SU-DHL-6 (cell line): Measurements from ENCODE around the gene GMCL1.

Experiments used
- EZH2phosphoT487 ChIP-seq: fragments of 200-600 bp; sonication (generic), shearing (Covaris generic); conservative IDR thresholded peaks from 2 replicates; pipeline ENCODE4 v1.6.1; 2018; ENCODE audit warnings: mild to moderate bottlenecking, antibody characterized with exemption, low read length, moderate library complexity, mixed read lengths
- TF ChIP-seq, protein P1 (sequence below): fragments of 200-600 bp; sonication (generic); IDR thresholded peaks from one replicate; pipeline ENCODE4 v1.5.1; 2017; ENCODE audit warnings: antibody characterized with exemption, mild to moderate bottlenecking, low read length, moderate library complexity; ENCODE audit not compliant: insufficient read depth, poor library complexity, severe bottlenecking

DNA sequence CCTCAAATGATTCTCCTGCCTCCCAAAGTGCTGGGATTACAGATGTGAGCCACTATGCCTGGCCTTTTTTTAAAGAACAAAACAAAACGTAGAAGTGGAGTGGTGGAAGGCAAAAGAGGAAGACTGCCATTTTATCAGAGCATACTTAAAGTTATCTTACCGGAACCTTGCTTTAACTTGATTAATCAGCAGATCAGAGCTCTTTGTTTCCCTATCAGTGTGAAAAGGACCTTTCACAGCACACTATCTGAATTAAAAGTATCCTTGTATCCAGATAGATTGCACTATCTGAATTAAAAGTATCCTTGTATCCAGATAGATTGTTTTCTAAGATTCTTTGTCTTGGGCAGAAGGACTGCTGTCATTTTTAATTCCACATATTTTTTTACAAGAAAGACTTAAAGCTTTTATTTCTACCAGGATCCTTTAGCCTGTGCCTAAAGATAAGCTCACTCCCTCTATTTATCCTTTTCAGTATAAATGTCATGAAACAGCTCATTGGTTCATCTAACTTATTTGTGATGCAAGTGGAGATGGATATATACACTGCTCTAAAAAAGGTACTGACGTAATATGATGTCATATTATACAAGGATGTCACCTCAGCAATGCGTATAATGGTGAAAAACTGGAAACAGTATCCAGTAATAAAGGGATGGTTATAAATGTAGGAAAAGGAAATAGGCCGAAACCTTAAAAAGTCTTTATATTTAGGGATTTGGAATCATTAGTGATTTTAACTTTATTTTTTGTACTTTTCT is 17.8 kb downstream of the GMCL1 start:
- TF ChIP-seq, protein P1, sequence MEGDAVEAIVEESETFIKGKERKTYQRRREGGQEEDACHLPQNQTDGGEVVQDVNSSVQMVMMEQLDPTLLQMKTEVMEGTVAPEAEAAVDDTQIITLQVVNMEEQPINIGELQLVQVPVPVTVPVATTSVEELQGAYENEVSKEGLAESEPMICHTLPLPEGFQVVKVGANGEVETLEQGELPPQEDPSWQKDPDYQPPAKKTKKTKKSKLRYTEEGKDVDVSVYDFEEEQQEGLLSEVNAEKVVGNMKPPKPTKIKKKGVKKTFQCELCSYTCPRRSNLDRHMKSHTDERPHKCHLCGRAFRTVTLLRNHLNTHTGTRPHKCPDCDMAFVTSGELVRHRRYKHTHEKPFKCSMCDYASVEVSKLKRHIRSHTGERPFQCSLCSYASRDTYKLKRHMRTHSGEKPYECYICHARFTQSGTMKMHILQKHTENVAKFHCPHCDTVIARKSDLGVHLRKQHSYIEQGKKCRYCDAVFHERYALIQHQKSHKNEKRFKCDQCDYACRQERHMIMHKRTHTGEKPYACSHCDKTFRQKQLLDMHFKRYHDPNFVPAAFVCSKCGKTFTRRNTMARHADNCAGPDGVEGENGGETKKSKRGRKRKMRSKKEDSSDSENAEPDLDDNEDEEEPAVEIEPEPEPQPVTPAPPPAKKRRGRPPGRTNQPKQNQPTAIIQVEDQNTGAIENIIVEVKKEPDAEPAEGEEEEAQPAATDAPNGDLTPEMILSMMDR, result no peak
- no peak for TF ChIP-seq EZH2phosphoT487
